OCI-LY7 (cell line): ENCODE results near the gene CLDN9.

Source experiments
- CTCF ChIP-seq: fragments of 200-600 bp; sonication (generic); conservative IDR thresholded peaks from 2 replicates; pipeline ENCODE4 v1.5.1; 2014; ENCODE audit warnings: mild to moderate bottlenecking, antibody characterized with exemption, low read length, moderate library complexity, mixed read lengths
- EZH2phosphoT487 ChIP-seq: fragments of 200-600 bp; sonication (generic); IDR thresholded peaks from 2 replicates; pipeline ENCODE4 v1.6.1; 2018; ENCODE audit warnings: low read depth, borderline replicate concordance, mild to moderate bottlenecking, mixed run types, antibody characterized with exemption, low read length, moderate library complexity, mixed read lengths

- TF ChIP-seq CTCF: no peak
- peak; percentile 15; the same call in 1 of the 2 replicates for TF ChIP-seq EZH2phosphoT487
Observed at GRCh38 chr16:3035972-3036725, 23.4 kb downstream of the CLDN9 start.
